Measurements from ENCODE around the gene NDUFAB1. TPM values are rescaled to one million over a fixed set of nuclear protein-coding genes. Genes with fewer than 3 reads are reported as not detected.

Gene NDUFAB1
- total and polyA plus RNA-seq, 5 donors = 378 to 1,123 (median 470) TPM

Other genes starting within 250 kb of the NDUFAB1 start
- gene COG7, start 143.1 kb downstream of the NDUFAB1 start, total RNA-seq = 10 to 100 TPM; 11.7 to 13.8 (median 13.0) TPM
- gene COG7, start 143.1 kb downstream of the NDUFAB1 start, polyA plus RNA-seq = 13.0 TPM
- 10 to 100 TPM; 49.0 to 67.2 (median 56.4) TPM for gene GGA2, start 85.8 kb downstream of the NDUFAB1 start, total RNA-seq
- 20.4 TPM for gene GGA2, start 85.8 kb downstream of the NDUFAB1 start, polyA plus RNA-seq
- gene EARS2, start 39.0 kb downstream of the NDUFAB1 start, total RNA-seq = 10 to 100 TPM; 11.0 to 18.2 (median 13.7) TPM
- 15.9 TPM for gene EARS2, start 39.0 kb downstream of the NDUFAB1 start, polyA plus RNA-seq
- gene UBFD1, start 38.6 kb downstream of the NDUFAB1 start, total RNA-seq = 10 to 100 TPM; 47.8 to 69.5 (median 61.8) TPM
- gene UBFD1, start 38.6 kb downstream of the NDUFAB1 start, polyA plus RNA-seq = 20.3 TPM
- gene PALB2, start 45.0 kb upstream of the NDUFAB1 start, total RNA-seq = 1 to 10 TPM; 5.5 to 6.8 (median 6.0) TPM
- gene PALB2, start 45.0 kb upstream of the NDUFAB1 start, polyA plus RNA-seq = 4.1 TPM
- 10 to 100 TPM; 41.7 to 44.7 (median 42.5) TPM for gene DCTN5, start 45.1 kb upstream of the NDUFAB1 start, total RNA-seq
- 12.4 TPM for gene DCTN5, start 45.1 kb upstream of the NDUFAB1 start, polyA plus RNA-seq
- gene PLK1, start 82.6 kb upstream of the NDUFAB1 start, total RNA-seq = 1 to 10 TPM in 3 of 4 donors, under 1 TPM in 1; 0.91 to 2.2 (median 2.1) TPM
- gene PLK1, start 82.6 kb upstream of the NDUFAB1 start, polyA plus RNA-seq = 0.45 TPM
- gene ERN2, start 116.9 kb upstream of the NDUFAB1 start, total RNA-seq = under 1 TPM in 1 of 4 donors, not detected in 3; 0.28 TPM
- not detected for gene ERN2, start 116.9 kb upstream of the NDUFAB1 start, polyA plus RNA-seq
- gene CHP2, start 158.7 kb upstream of the NDUFAB1 start, total RNA-seq = not detected
- 0.07 TPM for gene CHP2, start 158.7 kb upstream of the NDUFAB1 start, polyA plus RNA-seq
- 1 to 10 TPM; 2.8 to 4.1 (median 3.7) TPM for gene PRKCB, start 239.7 kb upstream of the NDUFAB1 start, total RNA-seq
- 0.41 TPM for gene PRKCB, start 239.7 kb upstream of the NDUFAB1 start, polyA plus RNA-seq